Measurements from ENCODE around the gene BMP6. TPM values are rescaled to one million over a fixed set of nuclear protein-coding genes. Genes with fewer than 3 reads are reported as not detected.

The BMP6 gene
- total RNA-seq, 1 donor from 2014 or later: not detected

- Mint-ChIP-seq H3K27me3 (ENCODE audit: unreplicated experiment) (peaks cover 63% of the 10 kb centered on the region), H3K4me1 (ENCODE audit: unreplicated experiment) (peaks cover 25% of the 10 kb centered on the region), H3K36me3 (ENCODE audit: unreplicated experiment) (no peaks in the 10 kb centered on the region), H3K9me3 (ENCODE audit: unreplicated experiment) (no peaks in the 10 kb centered on the region), H3K4me3 (ENCODE audit: unreplicated experiment) (peak overlapping the region; percentile 67), H3K27ac (ENCODE audit: unreplicated experiment) (no peak overlapping the region)
- TF ChIP-seq, protein P1, sequence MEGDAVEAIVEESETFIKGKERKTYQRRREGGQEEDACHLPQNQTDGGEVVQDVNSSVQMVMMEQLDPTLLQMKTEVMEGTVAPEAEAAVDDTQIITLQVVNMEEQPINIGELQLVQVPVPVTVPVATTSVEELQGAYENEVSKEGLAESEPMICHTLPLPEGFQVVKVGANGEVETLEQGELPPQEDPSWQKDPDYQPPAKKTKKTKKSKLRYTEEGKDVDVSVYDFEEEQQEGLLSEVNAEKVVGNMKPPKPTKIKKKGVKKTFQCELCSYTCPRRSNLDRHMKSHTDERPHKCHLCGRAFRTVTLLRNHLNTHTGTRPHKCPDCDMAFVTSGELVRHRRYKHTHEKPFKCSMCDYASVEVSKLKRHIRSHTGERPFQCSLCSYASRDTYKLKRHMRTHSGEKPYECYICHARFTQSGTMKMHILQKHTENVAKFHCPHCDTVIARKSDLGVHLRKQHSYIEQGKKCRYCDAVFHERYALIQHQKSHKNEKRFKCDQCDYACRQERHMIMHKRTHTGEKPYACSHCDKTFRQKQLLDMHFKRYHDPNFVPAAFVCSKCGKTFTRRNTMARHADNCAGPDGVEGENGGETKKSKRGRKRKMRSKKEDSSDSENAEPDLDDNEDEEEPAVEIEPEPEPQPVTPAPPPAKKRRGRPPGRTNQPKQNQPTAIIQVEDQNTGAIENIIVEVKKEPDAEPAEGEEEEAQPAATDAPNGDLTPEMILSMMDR (IDR thresholded peaks at IDR 0.05): no peak
- DNase-seq (ENCODE audit: extremely low spot score, unreplicated experiment): no peak
Measured at GRCh38 chr6:7728855-7729590, 3.1 kb downstream of the BMP6 start.

DNA sequence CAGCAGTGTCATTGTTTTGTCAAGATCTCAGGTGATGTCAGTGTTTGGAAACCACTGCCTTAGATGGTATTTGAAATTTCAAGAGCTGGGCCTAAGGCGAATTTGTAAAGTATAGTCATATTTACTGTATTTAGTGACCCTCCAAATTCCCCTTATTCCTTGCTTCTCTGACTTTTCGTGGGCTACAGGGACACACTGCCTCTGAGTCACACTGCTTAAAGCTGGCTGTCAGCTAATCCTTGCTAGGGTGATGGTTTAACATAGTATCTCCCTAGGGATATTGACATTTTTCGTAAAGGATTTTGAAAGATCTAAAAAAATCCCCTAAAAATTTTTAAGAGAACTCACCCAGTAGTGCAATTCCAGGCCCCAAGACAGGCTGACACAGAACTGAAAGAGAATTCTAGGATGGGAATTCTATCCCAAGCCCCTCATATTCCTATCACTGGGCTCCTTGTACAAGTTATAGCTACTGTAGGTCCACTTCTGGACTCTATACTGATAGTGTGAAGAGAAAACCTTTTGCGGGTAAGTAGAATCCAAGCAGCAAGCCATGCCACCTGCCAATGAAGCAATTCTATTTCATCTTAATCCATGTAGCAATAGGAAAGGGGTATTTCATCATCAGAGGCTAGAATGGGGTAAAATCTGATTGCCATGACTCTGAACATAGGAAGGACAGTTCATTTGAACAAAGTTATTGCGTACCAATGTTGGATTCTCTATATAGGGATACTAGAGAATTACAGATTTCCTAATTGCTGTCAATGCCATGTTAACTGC is 4.3 kb downstream of the BMP6 start:
- H3K27me3 Mint-ChIP-seq (ENCODE audit: unreplicated experiment): peaks cover 62% of the 10 kb centered on the region
- no peak for DNase-seq (ENCODE audit: extremely low spot score, unreplicated experiment)
- TF ChIP-seq, protein P1 (IDR thresholded peaks at IDR 0.05): no peak
- H3K4me3 Mint-ChIP-seq (ENCODE audit: unreplicated experiment): no peak overlapping the region
- H3K27ac Mint-ChIP-seq (ENCODE audit: unreplicated experiment): no peak overlapping the region
- H3K9me3 Mint-ChIP-seq (ENCODE audit: unreplicated experiment): no peaks in the 10 kb centered on the region
- H3K4me1 Mint-ChIP-seq (ENCODE audit: unreplicated experiment): peaks cover 25% of the 10 kb centered on the region
- no peaks in the 10 kb centered on the region for H3K36me3 Mint-ChIP-seq (ENCODE audit: unreplicated experiment)

GRCh38 chr6:7730784-7731227 is 4.9 kb downstream of the BMP6 start:
- no peak overlapping the region for H3K27ac Mint-ChIP-seq (ENCODE audit: unreplicated experiment)
- H3K36me3 Mint-ChIP-seq (ENCODE audit: unreplicated experiment): no peaks in the 10 kb centered on the region
- H3K9me3 Mint-ChIP-seq (ENCODE audit: unreplicated experiment): no peaks in the 10 kb centered on the region
- peaks cover 59% of the 10 kb centered on the region for H3K27me3 Mint-ChIP-seq (ENCODE audit: unreplicated experiment)
- H3K4me3 Mint-ChIP-seq (ENCODE audit: unreplicated experiment): no peak overlapping the region
- TF ChIP-seq, protein P1 (IDR thresholded peaks at IDR 0.05): no peak
- H3K4me1 Mint-ChIP-seq (ENCODE audit: unreplicated experiment): peaks cover 21% of the 10 kb centered on the region
- no peak for DNase-seq (ENCODE audit: extremely low spot score, unreplicated experiment)

- no peak for DNase-seq (ENCODE audit: extremely low spot score, unreplicated experiment)
- Mint-ChIP-seq H3K36me3 (ENCODE audit: unreplicated experiment) (no peaks in the 10 kb centered on the region), H3K9me3 (ENCODE audit: unreplicated experiment) (no peaks in the 10 kb centered on the region), H3K27ac (ENCODE audit: unreplicated experiment) (no peak overlapping the region), H3K4me1 (ENCODE audit: unreplicated experiment) (peaks cover 19% of the 10 kb centered on the region), H3K27me3 (ENCODE audit: unreplicated experiment) (peaks cover 61% of the 10 kb centered on the region), H3K4me3 (ENCODE audit: unreplicated experiment) (no peak overlapping the region)
- TF ChIP-seq, protein P1 (IDR thresholded peaks at IDR 0.05): no peak
Measured at GRCh38 chr6:7731294-7731693, 5.4 kb downstream of the BMP6 start.

DNA sequence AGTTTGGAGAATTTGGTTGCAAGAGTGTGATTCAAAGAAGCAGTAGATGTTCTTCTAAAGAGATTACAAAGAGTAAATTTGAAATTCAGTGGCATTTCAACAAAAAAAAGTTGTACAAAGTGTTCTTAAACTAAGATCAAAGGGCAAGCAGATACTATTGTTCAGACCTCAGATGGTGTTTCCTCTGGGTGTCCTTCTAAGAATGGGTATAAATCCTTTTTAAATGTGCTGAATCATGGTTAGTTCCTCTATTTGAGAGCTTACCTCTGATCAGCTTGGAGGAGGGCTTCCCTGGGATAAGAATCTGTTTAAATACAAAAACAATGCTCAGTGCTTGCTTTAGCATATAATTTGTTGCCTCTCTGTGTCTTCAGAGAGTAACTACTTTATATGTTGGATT is 6.3 kb downstream of the BMP6 start:
- Mint-ChIP-seq H3K4me1 (ENCODE audit: unreplicated experiment) (peaks cover 17% of the 10 kb centered on the region), H3K27ac (ENCODE audit: unreplicated experiment) (no peak overlapping the region), H3K27me3 (ENCODE audit: unreplicated experiment) (peaks cover 62% of the 10 kb centered on the region), H3K9me3 (ENCODE audit: unreplicated experiment) (no peaks in the 10 kb centered on the region), H3K4me3 (ENCODE audit: unreplicated experiment) (no peak overlapping the region), H3K36me3 (ENCODE audit: unreplicated experiment) (no peaks in the 10 kb centered on the region)
- TF ChIP-seq, protein P1 (IDR thresholded peaks at IDR 0.05): no peak
- DNase-seq (ENCODE audit: extremely low spot score, unreplicated experiment): no peak
